GM12891 (cell line): Measurements from ENCODE around the gene GRIN2C.

Source experiments
- DNase-seq: peaks from one replicate; pipeline ENCODE4 v3.0.0; 2011; ENCODE audit warnings: low spot score; ENCODE audit not compliant: insufficient read length
- FAIRE-seq: peaks from 2 replicates; lab custom pipeline; 2011; peaks lifted over from hg19 to GRCh38; lab: Jason Lieb, UNC
- PAX5 ChIP-seq: IDR thresholded peaks from 2 replicates; pipeline ENCODE4 v1.6.1; 2011; ENCODE audit warnings: low read length, moderate library complexity, mild to moderate bottlenecking; ENCODE audit not compliant: insufficient read depth, severe bottlenecking
- POLR2A ChIP-seq: IDR thresholded peaks from 2 replicates; pipeline ENCODE4 v1.6.1; 2011; ENCODE audit warnings: low read depth, low read length, control low read depth
- POLR2AphosphoS5 ChIP-seq: IDR thresholded peaks from 2 replicates; pipeline ENCODE4 v1.6.1; 2011; ENCODE audit warnings: low read depth, low read length, control low read depth
- POU2F2 ChIP-seq: IDR thresholded peaks from 2 replicates; pipeline ENCODE4 v1.6.1; 2011; ENCODE audit warnings: low read depth, mild to moderate bottlenecking, control low read depth, low read length, moderate library complexity
- SPI1 ChIP-seq: IDR thresholded peaks from 2 replicates; pipeline ENCODE4 v1.6.1; 2011; ENCODE audit warnings: low read depth, low read length, control low read depth
- TAF1 ChIP-seq: IDR thresholded peaks from 2 replicates; pipeline ENCODE4 v1.6.1; 2011; ENCODE audit warnings: low read depth, low read length, control low read depth

GRIN2C gene

DNA sequence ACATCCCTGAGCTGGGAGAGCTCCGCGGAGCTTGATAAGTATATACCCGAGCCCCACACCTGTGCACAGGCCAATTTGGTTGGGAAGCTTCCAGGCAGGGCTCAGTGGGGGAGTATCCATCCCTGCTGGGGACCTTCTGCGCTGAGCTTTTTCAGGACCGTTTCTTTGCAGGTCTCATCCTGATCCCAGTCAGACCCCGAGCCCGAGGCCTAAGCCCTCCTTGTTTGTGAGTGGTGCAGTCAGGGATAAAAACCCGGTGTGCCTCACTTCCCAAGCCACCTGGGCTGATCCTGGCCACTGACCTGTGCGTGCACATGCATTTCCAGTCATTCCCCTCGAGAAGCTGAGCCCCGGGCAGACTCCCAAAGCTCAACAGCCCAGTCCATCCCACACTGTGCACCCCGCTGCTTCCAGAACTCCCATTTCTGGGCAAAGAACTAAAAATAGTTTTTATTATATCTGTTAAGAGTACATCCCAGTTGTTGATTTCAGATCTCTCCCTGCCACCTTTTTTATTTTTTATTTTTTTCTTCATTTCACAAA is 56.2 kb downstream of the GRIN2C start:
- TF ChIP-seq PAX5 (no peak), POU2F2 (no peak), TAF1 (no peak), SPI1 (no peak), POLR2A (no peak), POLR2AphosphoS5 (no peak)
- FAIRE-seq (no peak), DNase-seq (no peak)

- no peak for DNase-seq
Measured at GRCh38 chr17:74801896-74802295, 57.8 kb downstream of the GRIN2C start.

DNA sequence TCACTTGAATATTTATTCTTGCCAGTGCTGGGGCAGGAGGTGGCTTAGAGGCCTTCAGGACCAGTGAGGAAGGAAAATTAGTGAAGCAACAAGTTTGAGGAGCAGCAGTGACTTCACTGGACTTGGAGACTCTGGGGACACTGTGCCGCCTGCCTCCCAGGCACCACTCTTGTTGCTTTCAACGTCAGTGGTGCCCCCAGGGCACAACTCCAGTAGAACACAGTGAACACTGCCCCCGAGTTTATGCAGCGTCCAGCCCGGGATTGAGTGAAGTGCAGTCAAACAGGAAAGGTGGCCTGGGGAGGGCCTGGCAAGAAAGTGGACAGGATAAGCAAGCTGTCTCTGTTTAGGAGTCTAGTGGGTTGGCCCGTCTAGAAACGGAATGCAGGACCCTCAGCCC is 59.2 kb downstream of the GRIN2C start:
- no peak for DNase-seq
- no peak for TF ChIP-seq SPI1
- TF ChIP-seq POLR2AphosphoS5 = no peak
- TF ChIP-seq POLR2A = no peak
- no peak for TF ChIP-seq POU2F2
- no peak for TF ChIP-seq TAF1
- TF ChIP-seq PAX5 = no peak
- no peak for FAIRE-seq

More at GRCh38 chr17:74801896-74802295, 57.8 kb downstream of the GRIN2C start:
- no peak for FAIRE-seq
- no peak for TF ChIP-seq PAX5
- no peak for TF ChIP-seq SPI1
- TF ChIP-seq POLR2A = no peak
- no peak for TF ChIP-seq POU2F2
- TF ChIP-seq TAF1 = no peak
- no peak for TF ChIP-seq POLR2AphosphoS5

- DNase-seq (no peak), FAIRE-seq (no peak)
Measured at GRCh38 chr17:74799097-74799496, 60.6 kb downstream of the GRIN2C start.

GRCh38 chr17:74798239-74798707 is 61.4 kb downstream of the GRIN2C start:
- FAIRE-seq = no peak
- no peak for DNase-seq
- TF ChIP-seq TAF1 (no peak), POLR2AphosphoS5 (no peak), SPI1 (no peak), POLR2A (no peak), POU2F2 (no peak)

More at GRCh38 chr17:74799097-74799496, 60.6 kb downstream of the GRIN2C start:
- TF ChIP-seq POLR2AphosphoS5 (no peak), SPI1 (no peak), PAX5 (no peak), POLR2A (no peak), POU2F2 (no peak), TAF1 (no peak)

GRCh38 chr17:74797824-74798223 is 61.9 kb downstream of the GRIN2C start:
- DNase-seq = no peak
- no peak for FAIRE-seq
- TF ChIP-seq TAF1 = no peak
- no peak for TF ChIP-seq PAX5
- no peak for TF ChIP-seq POLR2A
- no peak for TF ChIP-seq SPI1

DNA sequence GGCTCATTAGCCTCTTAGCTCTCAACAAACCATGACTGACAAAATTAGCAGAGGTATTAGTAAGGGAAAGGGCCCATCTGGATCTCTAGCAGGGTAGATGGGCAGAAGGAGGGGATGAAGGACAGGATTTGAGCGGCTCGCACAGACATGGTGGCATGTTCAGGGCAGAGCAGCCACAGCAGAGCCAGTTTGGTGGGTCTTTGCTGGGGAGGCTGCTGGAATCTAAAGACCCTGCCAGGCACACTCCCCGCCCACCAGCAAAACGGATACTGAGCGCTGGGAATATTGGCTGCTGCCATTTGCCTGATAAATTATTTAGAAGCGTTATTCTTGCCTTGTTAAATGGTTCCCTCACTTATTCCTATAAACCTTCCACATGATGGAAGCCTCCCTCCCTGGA is 62.8 kb downstream of the GRIN2C start:
- FAIRE-seq = no peak
- TF ChIP-seq POLR2A (no peak), SPI1 (no peak), POLR2AphosphoS5 (no peak), PAX5 (no peak), TAF1 (no peak), POU2F2 (no peak)
- no peak for DNase-seq

- TF ChIP-seq POLR2A = no peak
- FAIRE-seq (no peak), DNase-seq (no peak)
Measured at GRCh38 chr17:74796211-74796610, 63.5 kb downstream of the GRIN2C start.

DNA sequence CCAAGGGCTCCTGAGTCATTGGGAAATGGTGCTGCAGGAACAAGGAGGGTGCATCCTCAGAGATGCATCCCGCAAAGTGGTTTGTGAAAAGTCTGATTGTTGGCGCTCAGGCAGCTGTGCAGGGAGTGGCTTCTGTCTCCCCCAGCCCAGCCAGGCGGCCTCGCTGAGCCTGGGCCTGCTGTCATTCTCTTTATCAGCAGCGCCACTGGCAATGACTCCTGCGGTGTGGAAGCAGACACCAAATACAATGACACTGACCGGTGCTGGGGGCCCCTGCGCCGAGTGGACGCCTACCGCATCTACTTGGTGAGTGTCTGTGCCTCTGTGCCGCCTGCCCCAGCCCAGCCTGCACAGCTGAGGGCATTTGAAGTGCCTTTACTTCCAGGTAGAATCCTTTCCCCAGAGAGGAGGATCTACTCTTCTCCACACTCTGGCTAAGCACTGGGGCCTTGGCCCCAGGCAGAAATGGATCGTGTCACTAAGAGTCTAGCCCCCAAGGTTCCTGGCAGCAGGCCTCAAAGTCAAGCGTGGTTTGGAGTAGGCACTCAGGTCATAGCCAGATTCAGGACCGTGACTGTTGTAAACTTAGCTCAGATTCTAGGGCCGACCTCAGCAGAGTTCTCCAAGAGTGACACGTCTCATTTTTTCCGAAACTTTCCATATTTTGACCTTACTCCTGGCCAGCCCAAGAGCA is 64.2 kb downstream of the GRIN2C start:
- DNase-seq = no peak
- TF ChIP-seq TAF1 = no peak
- no peak for TF ChIP-seq POLR2A
- TF ChIP-seq PAX5 = no peak
- no peak for TF ChIP-seq SPI1
- TF ChIP-seq POLR2AphosphoS5 = no peak
- TF ChIP-seq POU2F2 = no peak
- FAIRE-seq = no peak

DNA sequence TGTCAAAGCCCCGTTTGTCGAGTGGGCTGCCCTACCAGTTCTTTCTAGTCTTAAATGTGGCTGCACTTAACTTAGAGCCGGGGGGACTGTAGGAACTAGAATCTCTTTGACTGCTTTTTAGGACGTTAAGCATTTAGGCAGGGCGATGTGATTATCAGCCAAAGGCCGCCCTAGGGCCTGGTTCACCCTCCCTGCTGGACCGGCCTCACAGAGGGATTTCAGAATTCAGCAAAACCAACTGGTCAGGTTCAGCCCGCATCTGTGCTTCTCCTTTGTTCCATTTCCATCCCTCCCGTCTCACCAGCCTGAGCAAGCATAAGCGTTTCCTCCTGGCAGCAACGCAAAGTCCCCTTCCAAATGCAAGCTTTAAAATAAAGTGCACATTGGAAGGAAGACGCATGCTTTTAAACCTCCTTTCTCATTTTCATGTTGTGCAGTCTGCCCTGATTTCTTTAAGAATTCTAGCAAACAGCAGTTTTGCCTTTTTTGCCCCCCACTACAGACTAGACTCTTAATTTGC is 67.0 kb downstream of the GRIN2C start:
- no peak for TF ChIP-seq SPI1
- TF ChIP-seq PAX5 = no peak
- TF ChIP-seq TAF1 = no peak
- TF ChIP-seq POLR2AphosphoS5 = no peak
- TF ChIP-seq POU2F2 = no peak
- no peak for TF ChIP-seq POLR2A
- no peak for DNase-seq
- FAIRE-seq = no peak
